Erythroblast (primary cell): Measurements from ENCODE around the gene FAM163B.

Experiments used
- DNase-seq, 2 experiments: peaks; one replicate each; lab custom pipeline; 2025; lab: John Stamatoyannopoulos, UW
- GATA1 ChIP-seq: IDR thresholded peaks from 2 replicates; pipeline ENCODE4 v1.6.1; 2011; ENCODE audit warnings: low read depth, mild to moderate bottlenecking, control low read depth, low read length, moderate library complexity
- POLR2A ChIP-seq: IDR thresholded peaks from 2 replicates; pipeline ENCODE4 v1.6.1; 2011; ENCODE audit warnings: mild to moderate bottlenecking, low read length

FAM163B gene

DNA sequence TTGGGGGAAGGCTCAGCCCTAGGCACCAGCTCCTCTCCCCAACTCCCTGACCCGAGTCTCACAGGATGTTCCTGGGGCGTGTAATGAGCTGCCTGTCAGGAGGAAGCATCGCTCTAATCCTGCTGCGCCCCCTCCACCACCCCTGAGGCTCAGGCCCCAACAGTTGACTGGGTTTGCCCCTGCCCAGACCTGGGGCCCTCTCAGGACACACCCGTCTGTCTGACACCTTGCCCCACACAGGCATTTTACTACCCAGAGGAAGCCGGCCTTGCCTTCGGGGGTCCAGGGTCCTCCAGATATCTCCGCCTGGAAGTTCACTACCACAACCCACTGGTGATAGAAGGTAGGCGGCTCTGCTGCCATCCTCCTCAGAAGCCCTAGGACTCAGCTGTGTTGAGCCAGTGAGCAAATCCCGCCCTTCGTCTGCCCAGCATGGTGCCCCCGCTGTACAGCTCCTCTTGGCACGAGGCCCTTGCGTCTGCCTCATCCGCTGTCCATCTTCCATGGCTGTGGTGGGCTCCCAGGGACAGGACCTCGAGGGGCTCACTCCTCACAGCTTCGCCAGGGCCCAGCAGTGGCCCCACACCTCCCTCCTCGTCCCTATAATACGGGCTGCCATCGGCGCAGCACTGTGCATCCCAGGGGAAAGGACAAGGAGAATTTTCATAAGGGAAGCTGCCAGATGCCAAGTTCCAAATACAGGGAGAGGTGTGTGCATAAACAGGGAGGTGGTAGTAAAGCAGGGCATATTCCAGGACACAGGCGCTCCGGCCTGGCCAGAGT, 35.0 kb upstream of the FAM163B start:
- DNase-seq, result no peak
- TF ChIP-seq GATA1 (no peak), POLR2A (no peak)

DNA sequence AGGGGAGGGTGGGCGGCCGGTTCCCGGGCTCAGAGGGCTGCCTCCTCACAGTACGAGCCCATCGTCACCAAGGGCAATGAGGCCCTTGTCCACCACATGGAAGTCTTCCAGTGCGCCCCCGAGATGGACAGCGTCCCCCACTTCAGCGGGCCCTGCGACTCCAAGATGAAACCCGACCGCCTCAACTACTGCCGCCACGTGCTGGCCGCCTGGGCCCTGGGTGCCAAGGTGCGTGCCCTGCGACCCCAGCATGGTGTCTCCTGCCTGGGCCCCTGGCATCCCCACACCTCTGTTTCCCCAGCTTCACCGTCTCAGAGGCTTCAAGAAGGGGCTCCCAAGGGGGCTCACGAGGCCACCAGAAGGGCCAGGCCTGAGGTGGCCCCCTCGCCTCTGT, 34.2 kb upstream of the FAM163B start:
- TF ChIP-seq GATA1, result no peak
- TF ChIP-seq POLR2A, result no peak

DNA sequence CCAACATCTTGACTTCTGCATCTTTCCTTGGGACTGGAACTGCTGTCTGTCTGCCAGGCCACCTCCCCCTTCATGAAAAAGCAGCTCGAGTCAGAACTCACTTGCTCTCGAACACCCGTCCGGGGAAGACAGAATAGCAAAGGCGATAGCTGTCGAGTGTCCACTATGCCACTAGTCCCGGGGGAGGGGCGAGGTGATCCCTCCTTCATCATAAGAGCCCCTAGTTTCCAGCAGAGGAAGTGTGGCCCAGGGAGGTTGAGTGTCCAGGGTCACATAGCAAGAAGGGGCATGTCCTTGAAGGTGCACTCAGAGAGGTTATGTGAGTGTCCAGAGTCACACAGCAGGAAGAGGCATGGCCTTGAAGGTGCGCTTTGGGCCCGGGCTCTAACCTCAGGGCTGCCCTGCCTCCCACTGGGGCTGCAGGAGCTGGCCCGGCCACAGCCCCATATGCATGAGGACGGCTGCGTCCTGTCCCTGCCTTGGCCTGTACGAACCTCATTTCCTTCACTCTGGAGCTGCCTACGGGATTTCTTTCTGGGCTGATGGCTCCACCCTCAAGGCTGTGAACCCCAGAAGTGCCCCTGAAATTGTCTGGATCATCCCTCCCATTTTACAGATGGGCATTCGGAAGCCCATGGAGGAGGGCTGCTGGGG, 33.6 kb upstream of the FAM163B start:
- TF ChIP-seq POLR2A (no peak), GATA1 (no peak)

More for the DNA sequence above, 34.2 kb upstream of the FAM163B start:
- DNase-seq, result no peak

DNA sequence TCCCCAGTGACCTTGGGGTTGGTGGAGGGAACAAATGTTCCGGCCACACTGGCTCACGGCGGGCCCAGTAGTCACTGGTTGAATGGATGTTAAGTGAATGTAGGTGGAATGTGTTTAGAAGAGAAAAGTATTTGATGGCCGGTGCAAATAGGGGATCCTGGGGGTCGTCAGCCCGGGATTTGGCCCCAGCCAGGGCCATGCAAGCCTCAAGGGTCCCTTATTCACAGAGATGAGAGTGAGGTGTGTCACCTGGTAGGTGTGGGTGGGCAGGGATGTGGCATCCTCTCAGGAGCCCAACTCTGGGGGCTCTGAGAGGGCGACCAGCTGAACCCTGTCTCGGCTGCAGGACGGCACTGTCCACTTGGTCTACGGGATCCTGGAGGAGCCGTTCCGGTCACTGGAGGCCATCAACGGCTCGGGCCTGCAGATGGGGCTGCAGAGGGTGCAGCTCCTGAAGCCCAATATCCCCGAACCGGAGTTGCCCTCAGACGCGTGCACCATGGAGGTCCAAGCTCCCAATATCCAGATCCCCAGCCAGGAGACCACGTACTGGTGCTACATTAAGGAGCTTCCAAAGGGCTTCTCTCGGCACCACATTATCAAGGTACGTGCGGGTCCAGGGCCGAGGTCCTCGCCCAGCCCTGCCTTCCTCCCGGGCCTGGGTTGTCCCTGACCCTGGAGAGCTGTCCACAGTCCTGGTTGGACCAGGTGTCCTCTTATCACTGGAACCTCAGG, 32.8 kb upstream of the FAM163B start:
- no peak for TF ChIP-seq POLR2A
- no peak for TF ChIP-seq GATA1
- DNase-seq, result no peak

More for the DNA sequence above, 33.6 kb upstream of the FAM163B start:
- DNase-seq, result no peak

DNA sequence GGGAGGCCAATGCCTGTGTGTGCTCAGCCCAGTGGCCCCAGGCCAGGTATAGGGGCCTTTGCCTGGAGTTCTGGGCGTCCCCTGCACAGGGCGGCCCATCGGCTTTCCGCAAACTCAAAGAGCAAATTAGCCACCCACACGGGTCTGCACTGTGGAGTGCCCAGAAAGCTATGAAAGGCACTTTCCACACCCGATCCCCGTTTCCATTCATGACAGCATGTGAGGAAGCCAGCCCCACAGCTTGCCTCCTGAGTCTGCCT, 32.1 kb upstream of the FAM163B start:
- DNase-seq, result no peak
- TF ChIP-seq GATA1 (no peak), POLR2A (no peak)

- TF ChIP-seq GATA1 (no peak), POLR2A (no peak)
- DNase-seq, result no peak
Measured at GRCh38 chr9:133640580-133641395, 31.6 kb upstream of the FAM163B start.

DNA sequence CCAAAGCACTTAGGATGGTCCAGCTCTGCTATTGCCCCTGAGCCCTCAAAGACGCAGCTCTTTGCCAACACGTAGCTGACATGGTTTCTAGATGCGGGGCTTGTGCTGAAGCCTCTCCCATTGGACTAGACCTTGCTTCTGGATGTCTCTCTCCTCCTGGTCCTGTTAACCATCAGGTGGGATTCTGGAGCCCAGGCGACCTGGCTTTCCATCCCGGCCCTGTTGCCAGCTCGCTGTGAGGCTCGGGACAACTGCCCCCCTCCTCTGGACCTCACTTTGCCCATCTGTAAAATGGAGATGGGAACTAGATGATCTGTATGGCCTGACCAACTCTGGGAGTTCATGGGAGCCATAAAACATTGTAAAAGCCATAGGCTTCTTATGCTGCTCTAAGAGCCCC, 31.0 kb upstream of the FAM163B start:
- DNase-seq, result no peak
- TF ChIP-seq GATA1 (no peak), POLR2A (no peak)

GRCh38 chr9:133639613-133640012, 30.4 kb upstream of the FAM163B start:
- no peak for TF ChIP-seq GATA1
- no peak for TF ChIP-seq POLR2A
- no peak for DNase-seq

GRCh38 chr9:133638711-133639110, 29.5 kb upstream of the FAM163B start:
- DNase-seq, result no peak
- TF ChIP-seq GATA1, result no peak
- no peak for TF ChIP-seq POLR2A

DNA sequence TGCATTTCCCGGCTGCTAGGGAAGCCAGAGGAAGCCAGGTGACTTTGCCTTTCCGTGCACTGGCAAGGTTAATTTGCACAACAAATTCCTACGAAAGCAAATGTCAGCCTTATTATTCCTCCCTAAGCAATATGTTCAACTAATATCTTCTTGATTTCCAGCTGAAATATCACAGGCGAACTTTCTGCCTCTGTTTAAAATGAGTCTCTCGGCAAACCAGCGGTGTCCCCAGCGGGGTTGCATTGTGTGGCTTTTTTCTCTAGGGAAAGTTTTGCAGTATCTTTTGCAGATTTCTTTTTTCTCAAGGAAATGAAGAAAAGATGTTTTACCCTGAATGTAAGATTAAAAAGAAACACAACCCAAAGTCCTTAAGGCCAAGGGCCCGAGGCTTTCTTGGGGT, 28.9 kb upstream of the FAM163B start:
- TF ChIP-seq POLR2A (no peak), GATA1 (no peak)
- DNase-seq, result no peak

GRCh38 chr9:133637451-133638055, 28.4 kb upstream of the FAM163B start:
- no peak for TF ChIP-seq POLR2A
- no peak for TF ChIP-seq GATA1
- no peak for DNase-seq

GRCh38 chr9:133636902-133637301, 27.7 kb upstream of the FAM163B start:
- TF ChIP-seq GATA1 (no peak), POLR2A (no peak)
- DNase-seq, result no peak

DNA sequence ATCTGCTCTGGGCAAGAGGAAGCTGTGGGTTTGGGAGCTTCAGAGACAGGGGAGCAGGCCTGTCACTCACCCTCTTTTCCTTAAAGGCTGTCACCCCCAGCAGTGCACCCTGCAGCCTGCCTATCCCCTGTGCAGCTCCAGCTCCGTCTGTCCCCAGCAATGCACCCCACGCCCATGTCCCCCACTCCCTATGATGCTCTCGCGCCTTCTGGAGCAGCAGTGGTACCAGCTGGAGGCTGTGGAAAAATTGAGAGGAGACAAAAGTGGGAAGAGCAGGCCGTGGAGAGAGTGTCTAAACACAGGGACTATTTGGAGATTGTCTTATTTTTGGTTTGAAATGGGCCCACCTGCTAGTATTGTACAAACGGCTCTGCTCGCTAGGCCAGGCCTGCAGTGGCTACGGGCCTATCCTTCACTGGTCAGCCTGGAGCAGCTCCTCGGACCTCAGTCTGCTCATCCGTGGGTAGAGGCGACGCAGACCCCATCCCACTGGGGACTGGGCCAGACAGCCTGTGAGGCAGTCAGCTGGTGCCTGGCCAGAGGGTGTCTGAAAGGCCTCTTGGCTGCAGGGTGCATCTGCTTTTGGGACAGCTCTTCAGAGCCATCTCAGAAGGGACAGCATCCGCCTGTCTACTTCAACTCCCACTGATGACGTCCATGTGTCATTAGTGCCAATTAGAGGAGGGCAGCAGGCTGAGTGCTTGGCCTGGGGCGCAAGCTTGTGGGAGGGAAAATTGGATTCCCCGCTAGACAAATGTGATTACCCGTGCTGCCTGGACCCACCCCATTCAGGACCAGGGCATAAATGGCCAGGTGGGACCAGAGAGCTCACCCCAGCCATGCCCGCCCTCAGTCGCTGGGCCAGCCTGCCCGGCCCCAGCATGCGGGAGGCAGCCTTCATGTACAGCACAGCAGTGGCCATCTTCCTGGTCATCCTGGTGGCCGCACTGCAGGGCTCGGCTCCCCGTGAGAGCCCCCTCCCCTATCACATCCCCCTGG, 26.6 kb upstream of the FAM163B start, which contains the start of gene DBH:
DBH (plus strand) TSS at position 831 of the 999 bp plus-strand sequence; CDS start at position 840, 9 bp downstream.
- DNase-seq, result no peak
- TF ChIP-seq GATA1 (no peak), POLR2A (no peak)

- DNase-seq, result no peak
Measured at GRCh38 chr9:133635098-133635497, 25.9 kb upstream of the FAM163B start.

More at GRCh38 chr9:133635098-133635497, 25.9 kb upstream of the FAM163B start:
- TF ChIP-seq POLR2A, result no peak
- no peak for TF ChIP-seq GATA1
